GM08714 (cell line): ENCODE results near the gene ASPSCR1.

Source experiments
- H3K4me3 ChIP-seq: fragments of 200-500 bp; sonication (Bioruptor generic); 2 replicates; pipeline ENCODE4 v1.5.1; 2014; ENCODE audit warnings: mild to moderate bottlenecking, low read length, inconsistent platforms
- ZNF274 ChIP-seq: IDR thresholded peaks from 2 replicates; pipeline ENCODE4 v1.6.1; 2012; ENCODE audit warnings: mild to moderate bottlenecking, low read depth, low read length

Gene ASPSCR1

GRCh38 chr17:82042649-82043048, 65.2 kb downstream of the ASPSCR1 start:
- TF ChIP-seq ZNF274 = no peak
- no peak overlapping the region for H3K4me3 ChIP-seq

- TF ChIP-seq ZNF274 = no peak
- no peak overlapping the region for H3K4me3 ChIP-seq
Measured at GRCh38 chr17:82043507-82043906, 66.1 kb downstream of the ASPSCR1 start.

- TF ChIP-seq ZNF274 = no peak
- no peak overlapping the region for H3K4me3 ChIP-seq
Measured at GRCh38 chr17:82045936-82046484, 68.6 kb downstream of the ASPSCR1 start.

GRCh38 chr17:82046903-82047302, 69.5 kb downstream of the ASPSCR1 start:
- no peak overlapping the region for H3K4me3 ChIP-seq
- no peak for TF ChIP-seq ZNF274

GRCh38 chr17:82047379-82047778, 70.0 kb downstream of the ASPSCR1 start:
- H3K4me3 ChIP-seq = no peak overlapping the region

GRCh38 chr17:82047914-82048570, 70.6 kb downstream of the ASPSCR1 start:
- TF ChIP-seq ZNF274 = no peak
- no peak overlapping the region for H3K4me3 ChIP-seq

More at GRCh38 chr17:82047379-82047778, 70.0 kb downstream of the ASPSCR1 start:
- TF ChIP-seq ZNF274 = no peak

GRCh38 chr17:82048571-82048971, 71.1 kb downstream of the ASPSCR1 start:
- H3K4me3 ChIP-seq = no peak overlapping the region
- TF ChIP-seq ZNF274 = no peak

- no peak overlapping the region for H3K4me3 ChIP-seq
- TF ChIP-seq ZNF274 = no peak
Measured at GRCh38 chr17:82049106-82049505, 71.7 kb downstream of the ASPSCR1 start.

GRCh38 chr17:82049521-82049971, 72.1 kb downstream of the ASPSCR1 start:
- no peak overlapping the region for H3K4me3 ChIP-seq
- TF ChIP-seq ZNF274 = no peak

GRCh38 chr17:82050152-82050760, 72.8 kb downstream of the ASPSCR1 start:
- no peak overlapping the region; the same call in 1 of the 2 replicates for H3K4me3 ChIP-seq
- no peak for TF ChIP-seq ZNF274

GRCh38 chr17:82050761-82051641, 73.6 kb downstream of the ASPSCR1 start:
- peak overlapping the region; percentile 86 for H3K4me3 ChIP-seq
- no peak for TF ChIP-seq ZNF274

- peak within 1 kb of the TSS; percentile 86 for H3K4me3 ChIP-seq
- no peak for TF ChIP-seq ZNF274
Measured at GRCh38 chr17:82051776-82052637, 74.6 kb downstream of the ASPSCR1 start, which contains the start of the genes GPS1 and RFNG. Gene GPS1 (plus strand): TSS chr17:82051898. CDS start chr17:82051932, 34 bp downstream. Gene RFNG (minus strand): TSS chr17:82051811. CDS start chr17:82051766, 45 bp downstream.

GRCh38 chr17:82052638-82053059, 75.2 kb downstream of the ASPSCR1 start:
- H3K4me3 ChIP-seq = peak overlapping the region; percentile 86
- TF ChIP-seq ZNF274 = no peak

- H3K4me3 ChIP-seq = no peak overlapping the region; the same call in 1 of the 2 replicates
- TF ChIP-seq ZNF274 = no peak
Measured at GRCh38 chr17:82053130-82053529, 75.7 kb downstream of the ASPSCR1 start.
